GM12874 (cell line): ENCODE results near the gene MYLK3.

ENCODE experiments used
- CTCF ChIP-seq: IDR thresholded peaks from 2 replicates; pipeline ENCODE4 v1.5.1; 2011; ENCODE audit warnings: low read depth, mild to moderate bottlenecking, control low read depth, low read length, moderate library complexity; ENCODE audit not compliant: insufficient read depth

MYLK3 gene

GRCh38 chr16:46688101-46688653 is 60.0 kb downstream of the MYLK3 start:
- no peak for TF ChIP-seq CTCF

- no peak for TF ChIP-seq CTCF
Observed at GRCh38 chr16:46687486-46687885, 60.7 kb downstream of the MYLK3 start.

GRCh38 chr16:46686815-46687473 is 61.2 kb downstream of the MYLK3 start:
- no peak for TF ChIP-seq CTCF

GRCh38 chr16:46673320-46674013 is 74.7 kb downstream of the MYLK3 start:
- peak; percentile 98 for TF ChIP-seq CTCF

- no peak for TF ChIP-seq CTCF
Observed at GRCh38 chr16:46662123-46662522, 86.0 kb downstream of the MYLK3 start.

GRCh38 chr16:46658925-46659324 is 89.2 kb downstream of the MYLK3 start:
- no peak for TF ChIP-seq CTCF
